IMR-90 (cell line): ENCODE data around the gene ACP2. TPM values are rescaled to one million over a fixed set of nuclear protein-coding genes. Genes with fewer than 3 reads are reported as not detected.

Source experiments
- ATAC-seq: fragments of 200-7000 bp; cut with Tn5 transposase; 2 replicates; pipeline ENCODE4 v1.9.1; 2020; ENCODE audit warnings: low read depth, mild to moderate bottlenecking, moderate library complexity
- BruUV-seq: library from RNA; stranded (reverse); fragments of 400-500 nt; replicated peaks from 2 replicates; lab custom pipeline; 2021; lab: Mats Ljungman, UMichigan
- CTCF ChIA-PET: fragments of 300-600 bp; formaldehyde crosslinking; extraction: SDS; loops from one replicate; lab custom pipeline; 2021; ENCODE audit warnings: antibody characterized with exemption; lab: Yijun Ruan, JAX
- POLR2A ChIA-PET: fragments of 300-600 bp; sonication (Branson Sonifier 250); formaldehyde crosslinking; loops from one replicate; lab custom pipeline; 2022; ENCODE audit warnings: antibody characterized with exemption; ENCODE audit not compliant: unreplicated experiment; lab: Charles Lee
- DNase-seq: peaks from one replicate; pipeline ENCODE4 v3.0.0; 2013
- H2AFZ ChIP-seq: replicated peaks from 2 replicates; pipeline ENCODE3; 2013; ENCODE audit warnings: low read length, mild to moderate bottlenecking; ENCODE audit not compliant: poor library complexity
- H2AK5ac ChIP-seq: 2 replicates; pipeline ENCODE4 v1.6.1; 2013; ENCODE audit warnings: low read depth, low read length, inconsistent platforms
- H2AK9ac ChIP-seq: replicated peaks from 2 replicates; pipeline ENCODE3; 2013; ENCODE audit warnings: mild to moderate bottlenecking, low read depth, low read length, moderate library complexity; ENCODE audit not compliant: poor library complexity
- H2BK120ac ChIP-seq: 2 replicates; pipeline ENCODE4 v1.6.1; 2013; ENCODE audit warnings: low read depth, low read length, inconsistent platforms
- H2BK15ac ChIP-seq: 3 replicates; pipeline ENCODE4 v1.6.1; 2013; ENCODE audit warnings: low read depth, low read length, inconsistent platforms
- H2BK20ac ChIP-seq: 2 replicates; pipeline ENCODE4 v1.6.1; 2013; ENCODE audit warnings: low read depth, mild to moderate bottlenecking, inconsistent platforms, low read length, moderate library complexity
- H2BK5ac ChIP-seq: 2 replicates; pipeline ENCODE4 v1.6.1; 2013; ENCODE audit warnings: mild to moderate bottlenecking, low read depth, low read length, inconsistent platforms; ENCODE audit not compliant: poor library complexity, severe bottlenecking
- H3K14ac ChIP-seq: replicated peaks from 2 replicates; pipeline ENCODE4 v1.6.1; 2013; ENCODE audit warnings: low read depth, low read length, inconsistent platforms
- H3K18ac ChIP-seq: 2 replicates; pipeline ENCODE4 v1.6.1; 2013; ENCODE audit warnings: low read depth, low read length, control low read depth
- H3K23ac ChIP-seq: 2 replicates; pipeline ENCODE4 v1.6.1; 2013; ENCODE audit warnings: low read depth, low read length, inconsistent platforms
- H3K27ac ChIP-seq: 2 replicates; pipeline ENCODE4 v1.5.1; 2013; ENCODE audit warnings: mild to moderate bottlenecking, control low read depth, low read length; ENCODE audit not compliant: insufficient read depth
- H3K27me3 ChIP-seq: 2 replicates; pipeline ENCODE4 v1.6.1; 2013; ENCODE audit warnings: low read length; ENCODE audit not compliant: control insufficient read depth, insufficient read depth
- H3K36me3 ChIP-seq: 2 replicates; pipeline ENCODE4 v1.6.1; 2013; ENCODE audit warnings: low read length, mixed read lengths; ENCODE audit not compliant: control insufficient read depth, insufficient read depth
- H3K4ac ChIP-seq: 2 replicates; pipeline ENCODE4 v1.6.1; 2013; ENCODE audit warnings: low read depth, low read length, inconsistent platforms
- H3K4me1 ChIP-seq: 2 replicates; pipeline ENCODE4 v1.6.1; 2013; ENCODE audit warnings: low read length, mixed read lengths; ENCODE audit not compliant: control insufficient read depth, insufficient read depth
- H3K4me2 ChIP-seq: 2 replicates; pipeline ENCODE4 v1.6.1; 2013; ENCODE audit warnings: low read depth, mild to moderate bottlenecking, control low read depth, low read length, moderate library complexity
- H3K4me3 ChIP-seq: 2 replicates; pipeline ENCODE4 v1.5.1; 2013; ENCODE audit warnings: low read depth, mild to moderate bottlenecking, control low read depth, low read length, moderate library complexity; ENCODE audit not compliant: insufficient read depth
- H3K56ac ChIP-seq: 2 replicates; pipeline ENCODE4 v1.6.1; 2013; ENCODE audit warnings: low read length, inconsistent platforms; ENCODE audit not compliant: insufficient read depth; ENCODE audit errors: extremely low read depth
- H3K79me1 ChIP-seq, 2 experiments: 2 replicates each; pipeline ENCODE4 v1.6.1; 2013; ENCODE audit warnings: low read length in 2 of 2, inconsistent platforms in 1 of 2, low read depth in 1 of 2
- H3K9ac ChIP-seq: 2 replicates; pipeline ENCODE4 v1.6.1; 2013; ENCODE audit warnings: low read depth, low read length, control low read depth
- H3K9me1 ChIP-seq: 2 replicates; pipeline ENCODE4 v1.6.1; 2013; ENCODE audit warnings: low read length, inconsistent platforms; ENCODE audit not compliant: insufficient read depth
- H3K9me3 ChIP-seq: 2 replicates; pipeline ENCODE4 v1.6.1; 2013; ENCODE audit warnings: low read length; ENCODE audit not compliant: control insufficient read depth, insufficient read depth
- H4K20me1 ChIP-seq: 2 replicates; pipeline ENCODE4 v1.6.1; 2013; ENCODE audit warnings: low read length, inconsistent platforms; ENCODE audit not compliant: insufficient read depth
- H4K5ac ChIP-seq: 2 replicates; pipeline ENCODE4 v1.6.1; 2013; ENCODE audit warnings: mild to moderate bottlenecking, low read depth, low read length, control low read depth
- H4K8ac ChIP-seq, 2 experiments: 2 replicates each; pipeline ENCODE4 v1.6.1; 2013; ENCODE audit warnings: low read depth in 2 of 2, low read length in 2 of 2, control low read depth in 1 of 2, inconsistent platforms in 1 of 2
- H4K91ac ChIP-seq: 2 replicates; pipeline ENCODE4 v1.6.1; 2013; ENCODE audit warnings: low read depth, low read length, inconsistent platforms; ENCODE audit not compliant: insufficient read depth
- CHD1 ChIP-seq: IDR thresholded peaks from 2 replicates; pipeline ENCODE4 v1.6.1; 2012; ENCODE audit warnings: low read depth, low read length, improper control_type of control experiment
- CTCF ChIP-seq: conservative IDR thresholded peaks from 2 replicates; pipeline ENCODE4 v1.5.1; 2012; ENCODE audit warnings: mild to moderate bottlenecking, low read depth, low read length, improper control_type of control experiment
- MAZ ChIP-seq: IDR thresholded peaks from 2 replicates; pipeline ENCODE4 v1.6.1; 2012; ENCODE audit warnings: low read depth, mild to moderate bottlenecking, low read length, improper control_type of control experiment, moderate library complexity, borderline replicate concordance
- MXI1 ChIP-seq: IDR thresholded peaks from 2 replicates; pipeline ENCODE4 v1.6.1; 2012; ENCODE audit warnings: low read depth, mild to moderate bottlenecking, low read length, moderate library complexity, borderline replicate concordance
- RAD21 ChIP-seq: IDR thresholded peaks from 2 replicates; pipeline ENCODE4 v1.6.1; 2012; ENCODE audit warnings: low read length, improper control_type of control experiment
- SMC3 ChIP-seq: fragments of 150-350 bp; IDR thresholded peaks from 2 replicates; pipeline ENCODE4 v1.6.1; 2016; ENCODE audit warnings: low read depth, mild to moderate bottlenecking, antibody characterized with exemption, low read length, moderate library complexity
- WGBS, 2 experiments: methylation state at CpG; one replicate each; pipeline versions ENCODE4 v1.1.5 to v1.1.7; 2013; ENCODE audit warnings: missing lambda C conversion rate in 2 of 2; ENCODE audit not compliant: insufficient read length in 1 of 2; ENCODE audit errors: extremely low coverage in 2 of 2; 5-methylcytosine and 5-hydroxymethylcytosine counted together
- dilution Hi-C: fragments of 300-500 bp; cut with HindIII; formaldehyde crosslinking; loops from one replicate; pipeline ENCODE4 v1.14.3; 2018; ENCODE audit warnings: low sequenced_read_pairs; ENCODE audit not compliant: unreplicated experiment
- in situ Hi-C: fragments of 300-500 bp; cut with MboI; formaldehyde crosslinking; loops from 3 replicates; pipeline ENCODE4 v1.14.3; 2019; ENCODE audit warnings: low sequenced_read_pairs, inconsistent platforms, mixed read lengths
- intact Hi-C: fragments of 100-400 bp; cut with micrococcal nuclease; formaldehyde crosslinking; loops from 2 replicates; pipeline ENCODE4 v1.10.0; 2022
- polyA plus RNA-seq, 3 experiments: library from polyadenylated mRNA; depleted of rRNA; stranded (reverse); fragments of >200 nt; gene quantifications; 2 replicates each; pipeline ENCODE4 v1.2.3, GENCODE V29; 2012; ENCODE audit warnings: low replicate concordance in 1 of 3
- total RNA-seq: library from RNA; depleted of rRNA; stranded (reverse); fragments of >200 nt; gene quantifications from 2 replicates; pipeline ENCODE4 v1.2.3, GENCODE V29; 2012

ACP2 gene
- total and polyA plus RNA-seq, 2 of the 4 experiments (the other 2 are of a cell fraction): 17.7 to 23.6 TPM

- H3K9me3 ChIP-seq: no peaks in the 10 kb centered on the region
- WGBS, 2 experiments: 84% methylated on average over 5 of the region's 11 CpGs; no CpG with 5 or more reads in 1 of the 2 experiments
- in situ Hi-C loops: no loop called here
Observed at GRCh38 chr11:47245611-47246357, 2.8 kb downstream of the ACP2 start.

More at GRCh38 chr11:47245611-47246357, 2.8 kb downstream of the ACP2 start:
- DNase-seq (no peak), ATAC-seq (no peak)
- H3K27me3 ChIP-seq: no peaks in the 10 kb centered on the region
- no peak overlapping the region for H4K91ac ChIP-seq
- BruUV-seq: no TSS peak
- intact Hi-C loops: no loop called here
- no peak overlapping the region for H3K18ac ChIP-seq
- H3K9me1 ChIP-seq: peaks cover 20% of the 10 kb centered on the region
- H2AK5ac ChIP-seq: no peak overlapping the region
- no peak overlapping the region for H3K4me2 ChIP-seq
- no peak overlapping the region for H3K56ac ChIP-seq
- no peak overlapping the region for H3K4ac ChIP-seq
- H3K9ac ChIP-seq: no peak overlapping the region
- no peak overlapping the region for H4K8ac ChIP-seq
- H4K20me1 ChIP-seq: no peaks in the 10 kb centered on the region
- no peak overlapping the region for H2BK5ac ChIP-seq
- dilution Hi-C loops: no loop called here
- peaks cover 29 to 47% of the 10 kb centered on the region in 2 experiments for H3K79me1 ChIP-seq
- peaks cover 35% of the 10 kb centered on the region for H3K36me3 ChIP-seq
- H3K4me3 ChIP-seq: no peak overlapping the region
- H3K27ac ChIP-seq: no peak overlapping the region
- H2AFZ ChIP-seq: no peak overlapping the region
- H2BK15ac ChIP-seq: no peak overlapping the region
- no peak overlapping the region for H3K14ac ChIP-seq
- no peak overlapping the region for H2BK20ac ChIP-seq
- H3K23ac ChIP-seq: no peak overlapping the region
- ChIA-PET CTCF (interaction anchor here (1.1 kb wide), 1 partner anchor 109 kb away, joined by 3 read pairs; no protein-coding TSS in a partner anchor), POLR2A (no interaction called here)
- H2AK9ac ChIP-seq: no peak overlapping the region
- peaks cover 14% of the 10 kb centered on the region for H3K4me1 ChIP-seq
- no peak for TF ChIP-seq SMC3
- TF ChIP-seq RAD21: no peak
- no peak for TF ChIP-seq MAZ
- no peak for TF ChIP-seq CHD1
- TF ChIP-seq MXI1: no peak
- TF ChIP-seq CTCF: no peak
- no peak overlapping the region for H2BK120ac ChIP-seq
- H4K5ac ChIP-seq: no peak overlapping the region
